ENCODE measurements around the gene VAV3.

Gene VAV3

GRCh38 chr1:107810291-107810951, 154.6 kb downstream of the VAV3 start:
- no peak overlapping the region for H3K4me3 ChIP-seq (replicated peaks; ENCODE audit: low read depth, low read length)
- TF ChIP-seq, protein P1, sequence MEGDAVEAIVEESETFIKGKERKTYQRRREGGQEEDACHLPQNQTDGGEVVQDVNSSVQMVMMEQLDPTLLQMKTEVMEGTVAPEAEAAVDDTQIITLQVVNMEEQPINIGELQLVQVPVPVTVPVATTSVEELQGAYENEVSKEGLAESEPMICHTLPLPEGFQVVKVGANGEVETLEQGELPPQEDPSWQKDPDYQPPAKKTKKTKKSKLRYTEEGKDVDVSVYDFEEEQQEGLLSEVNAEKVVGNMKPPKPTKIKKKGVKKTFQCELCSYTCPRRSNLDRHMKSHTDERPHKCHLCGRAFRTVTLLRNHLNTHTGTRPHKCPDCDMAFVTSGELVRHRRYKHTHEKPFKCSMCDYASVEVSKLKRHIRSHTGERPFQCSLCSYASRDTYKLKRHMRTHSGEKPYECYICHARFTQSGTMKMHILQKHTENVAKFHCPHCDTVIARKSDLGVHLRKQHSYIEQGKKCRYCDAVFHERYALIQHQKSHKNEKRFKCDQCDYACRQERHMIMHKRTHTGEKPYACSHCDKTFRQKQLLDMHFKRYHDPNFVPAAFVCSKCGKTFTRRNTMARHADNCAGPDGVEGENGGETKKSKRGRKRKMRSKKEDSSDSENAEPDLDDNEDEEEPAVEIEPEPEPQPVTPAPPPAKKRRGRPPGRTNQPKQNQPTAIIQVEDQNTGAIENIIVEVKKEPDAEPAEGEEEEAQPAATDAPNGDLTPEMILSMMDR (IDR thresholded peaks at IDR 0.05; ENCODE audit: low read depth, low read length, missing control alignments), result no peak

GRCh38 chr1:107807855-107808254, 157.1 kb downstream of the VAV3 start:
- no peak for DNase-seq (ENCODE audit: extremely low read depth, low read depth)
- TF ChIP-seq, protein P1 (IDR thresholded peaks at IDR 0.05; ENCODE audit: low read depth, low read length, missing control alignments), result no peak
- no peak overlapping the region for H3K4me3 ChIP-seq (replicated peaks; ENCODE audit: low read depth, low read length)

More at GRCh38 chr1:107810291-107810951, 154.6 kb downstream of the VAV3 start:
- no peak for DNase-seq (ENCODE audit: extremely low read depth, low read depth)

DNA sequence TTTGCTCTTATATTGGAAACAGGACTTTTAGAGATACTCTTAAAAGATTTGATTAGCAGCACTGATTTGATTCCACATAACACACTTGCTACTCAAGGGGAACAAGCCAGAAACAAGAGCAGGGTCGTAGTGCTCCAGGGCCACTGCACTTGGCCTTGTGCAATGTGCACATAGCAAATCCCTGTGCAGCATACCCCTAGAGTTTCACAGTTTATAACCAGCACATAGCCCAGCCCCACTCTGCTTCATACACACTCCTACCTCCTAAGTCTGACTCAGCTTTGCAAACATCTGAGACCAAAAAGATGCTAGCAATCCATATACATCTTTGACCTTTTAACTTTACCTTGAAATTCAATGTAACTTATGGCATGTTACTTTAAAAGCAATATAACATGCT, 157.6 kb downstream of the VAV3 start:
- DNase-seq (ENCODE audit: extremely low read depth, low read depth), result no peak
- TF ChIP-seq, protein P1 (IDR thresholded peaks at IDR 0.05; ENCODE audit: low read depth, low read length, missing control alignments), result no peak

DNA sequence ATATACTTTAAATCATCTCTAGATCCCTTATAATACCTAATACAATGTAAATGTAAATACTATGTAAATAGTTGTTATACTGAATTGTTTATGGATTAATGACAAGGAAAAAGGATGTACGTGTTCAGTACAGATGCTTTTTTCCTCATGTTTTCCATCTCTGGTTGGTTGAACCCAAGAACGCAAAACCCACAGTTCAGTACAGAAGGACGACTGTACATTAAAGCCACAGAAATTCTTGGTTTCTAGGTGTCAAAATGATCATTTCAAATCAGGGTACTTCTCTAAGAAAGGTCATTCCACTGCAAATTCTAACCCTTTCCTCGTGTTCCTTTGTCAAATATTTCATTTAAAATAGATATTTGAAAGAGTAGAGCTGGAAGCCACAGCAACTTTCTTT, 158.1 kb downstream of the VAV3 start:
- TF ChIP-seq, protein P1 (IDR thresholded peaks at IDR 0.05; ENCODE audit: low read depth, low read length, missing control alignments), result no peak

More for the DNA sequence above, 157.6 kb downstream of the VAV3 start:
- no peak overlapping the region for H3K4me3 ChIP-seq (replicated peaks; ENCODE audit: low read depth, low read length)

GRCh38 chr1:107804741-107805140, 160.2 kb downstream of the VAV3 start:
- DNase-seq (ENCODE audit: extremely low read depth, low read depth), result no peak
- TF ChIP-seq, protein P1 (IDR thresholded peaks at IDR 0.05; ENCODE audit: low read depth, low read length, missing control alignments), result no peak
- H3K4me3 ChIP-seq (replicated peaks; ENCODE audit: low read depth, low read length), result no peak overlapping the region

More for the DNA sequence above, 158.1 kb downstream of the VAV3 start:
- no peak for DNase-seq (ENCODE audit: extremely low read depth, low read depth)
- no peak overlapping the region for H3K4me3 ChIP-seq (replicated peaks; ENCODE audit: low read depth, low read length)

GRCh38 chr1:107804134-107804533, 160.8 kb downstream of the VAV3 start:
- TF ChIP-seq, protein P1 (IDR thresholded peaks at IDR 0.05; ENCODE audit: low read depth, low read length, missing control alignments), result no peak
- DNase-seq (ENCODE audit: extremely low read depth, low read depth), result no peak

DNA sequence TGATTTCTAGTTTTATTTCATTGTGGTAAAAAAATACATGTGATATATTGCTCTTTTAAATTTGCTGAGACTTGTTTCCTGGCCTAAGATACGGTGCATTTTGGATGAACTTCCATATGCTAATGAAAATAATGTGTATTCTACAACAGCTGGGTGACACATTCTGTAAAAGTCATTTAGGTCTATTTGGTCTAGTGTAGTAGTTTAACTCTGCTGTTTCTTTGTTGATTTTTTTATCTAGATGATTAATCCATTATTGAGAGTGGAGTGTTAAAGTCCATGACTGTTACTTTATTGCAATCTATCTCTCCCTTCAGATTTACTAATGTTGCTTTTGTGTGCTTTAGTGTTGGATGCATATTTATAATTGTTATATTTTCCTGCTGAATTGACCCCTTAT, 161.4 kb downstream of the VAV3 start:
- H3K4me3 ChIP-seq (replicated peaks; ENCODE audit: low read depth, low read length), result no peak overlapping the region
- TF ChIP-seq, protein P1 (IDR thresholded peaks at IDR 0.05; ENCODE audit: low read depth, low read length, missing control alignments), result no peak
- DNase-seq (ENCODE audit: extremely low read depth, low read depth), result no peak

More at GRCh38 chr1:107804134-107804533, 160.8 kb downstream of the VAV3 start:
- no peak overlapping the region for H3K4me3 ChIP-seq (replicated peaks; ENCODE audit: low read depth, low read length)

Data from HFF-Myc (cell line).